Panc1 (cell line): Measurements from ENCODE around the gene SRCAP.

Experiments used
- POLR2AphosphoS5 ChIP-seq: IDR thresholded peaks from 2 replicates; pipeline ENCODE4 v1.6.1; 2012; ENCODE audit warnings: mild to moderate bottlenecking, low read depth, low read length, moderate library complexity
- SIN3A ChIP-seq: IDR thresholded peaks from 2 replicates; pipeline ENCODE4 v1.6.1; 2012; ENCODE audit warnings: low read depth, mild to moderate bottlenecking, low read length, moderate library complexity, borderline replicate concordance; ENCODE audit not compliant: insufficient read depth
- TF ChIP-seq, protein P1 (sequence below): fragments of 450-650 bp; IDR thresholded peaks from 2 replicates; pipeline ENCODE4 v1.5.1; 2017; ENCODE audit warnings: mild to moderate bottlenecking

DNA sequence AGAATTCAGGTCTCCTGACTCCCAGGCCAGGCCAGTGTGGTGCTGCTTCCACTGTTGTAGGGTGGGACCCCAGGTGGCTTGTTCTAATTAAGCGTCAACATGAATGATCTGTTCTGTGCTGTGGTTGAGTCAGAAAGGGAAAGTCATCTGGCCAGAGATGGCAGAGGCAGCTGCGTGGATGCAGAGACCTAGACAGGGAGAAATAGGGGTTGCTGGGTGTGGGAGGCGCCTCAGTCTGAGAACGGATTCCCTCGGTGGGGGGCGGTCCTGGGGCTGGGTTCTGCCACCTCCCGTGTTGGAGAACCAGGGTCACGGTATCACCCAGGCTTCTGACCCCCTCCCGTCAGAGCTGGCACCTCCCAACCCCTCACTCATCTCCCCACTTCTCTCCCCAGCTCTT lies 35.2 kb upstream of the SRCAP start:
- TF ChIP-seq POLR2AphosphoS5 (no peak), SIN3A (no peak)
- TF ChIP-seq, protein P1, sequence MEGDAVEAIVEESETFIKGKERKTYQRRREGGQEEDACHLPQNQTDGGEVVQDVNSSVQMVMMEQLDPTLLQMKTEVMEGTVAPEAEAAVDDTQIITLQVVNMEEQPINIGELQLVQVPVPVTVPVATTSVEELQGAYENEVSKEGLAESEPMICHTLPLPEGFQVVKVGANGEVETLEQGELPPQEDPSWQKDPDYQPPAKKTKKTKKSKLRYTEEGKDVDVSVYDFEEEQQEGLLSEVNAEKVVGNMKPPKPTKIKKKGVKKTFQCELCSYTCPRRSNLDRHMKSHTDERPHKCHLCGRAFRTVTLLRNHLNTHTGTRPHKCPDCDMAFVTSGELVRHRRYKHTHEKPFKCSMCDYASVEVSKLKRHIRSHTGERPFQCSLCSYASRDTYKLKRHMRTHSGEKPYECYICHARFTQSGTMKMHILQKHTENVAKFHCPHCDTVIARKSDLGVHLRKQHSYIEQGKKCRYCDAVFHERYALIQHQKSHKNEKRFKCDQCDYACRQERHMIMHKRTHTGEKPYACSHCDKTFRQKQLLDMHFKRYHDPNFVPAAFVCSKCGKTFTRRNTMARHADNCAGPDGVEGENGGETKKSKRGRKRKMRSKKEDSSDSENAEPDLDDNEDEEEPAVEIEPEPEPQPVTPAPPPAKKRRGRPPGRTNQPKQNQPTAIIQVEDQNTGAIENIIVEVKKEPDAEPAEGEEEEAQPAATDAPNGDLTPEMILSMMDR: no peak
